Osteocyte (in vitro differentiated cells): ENCODE measurements around the gene RAB31. TPM values are rescaled to one million over a fixed set of nuclear protein-coding genes. Genes with fewer than 3 reads are reported as not detected.

Source experiments
- DNase-seq: peaks from one replicate; pipeline ENCODE4 v3.0.0; 2021; ENCODE audit warnings: mixed read lengths; ENCODE audit not compliant: unreplicated experiment; ENCODE audit errors: extremely low spot score
- H3K27ac Mint-ChIP-seq: one replicate; pipeline ENCODE4 v1.8.0; 2021; ENCODE audit warnings: mild to moderate bottlenecking, mixed read lengths; ENCODE audit not compliant: unreplicated experiment
- H3K27me3 Mint-ChIP-seq: one replicate; pipeline ENCODE4 v1.8.0; 2021; ENCODE audit warnings: mixed read lengths; ENCODE audit not compliant: unreplicated experiment
- H3K36me3 Mint-ChIP-seq: one replicate; pipeline ENCODE4 v1.8.0; 2021; ENCODE audit warnings: mixed read lengths; ENCODE audit not compliant: unreplicated experiment
- H3K4me1 Mint-ChIP-seq: one replicate; pipeline ENCODE4 v1.8.0; 2021; ENCODE audit warnings: mixed read lengths; ENCODE audit not compliant: unreplicated experiment
- H3K4me3 Mint-ChIP-seq: one replicate; pipeline ENCODE4 v1.8.0; 2021; ENCODE audit warnings: mild to moderate bottlenecking, moderate library complexity, mixed read lengths; ENCODE audit not compliant: unreplicated experiment
- H3K9me3 Mint-ChIP-seq: one replicate; pipeline ENCODE4 v1.8.0; 2021; ENCODE audit warnings: mixed read lengths; ENCODE audit not compliant: unreplicated experiment
- CTCF ChIP-seq: fragments of 200-600 bp; sonication (generic); IDR thresholded peaks from 2 replicates; pipeline ENCODE4 v1.5.0; 2021; ENCODE audit warnings: antibody characterized with exemption, mild to moderate bottlenecking, moderate library complexity
- total RNA-seq: library from RNA; stranded (reverse); gene quantifications from 2 replicates; pipeline ENCODE4 v1.2.1, GENCODE V29; 2021

The RAB31 gene
- total RNA-seq, 1 donor from 2014 or later: 90.8 TPM

- Mint-ChIP-seq H3K27ac (peak overlapping the region; percentile 68), H3K36me3 (peaks cover 20% of the 10 kb centered on the region), H3K4me3 (no peak overlapping the region), H3K27me3 (no peaks in the 10 kb centered on the region), H3K4me1 (peaks cover 38% of the 10 kb centered on the region), H3K9me3 (no peaks in the 10 kb centered on the region)
- TF ChIP-seq CTCF: no peak
- no peak for DNase-seq
These were observed 126.5 kb downstream of the RAB31 start for GRCh38 chr18:9834551-9834950.

- DNase-seq: no peak
- Mint-ChIP-seq H3K27me3 (no peaks in the 10 kb centered on the region), H3K36me3 (peaks cover 20% of the 10 kb centered on the region), H3K4me3 (no peak overlapping the region), H3K4me1 (peaks cover 40% of the 10 kb centered on the region), H3K9me3 (no peaks in the 10 kb centered on the region), H3K27ac (peak overlapping the region; percentile 68)
- TF ChIP-seq CTCF: no peak
These were observed 127.1 kb downstream of the RAB31 start for GRCh38 chr18:9835113-9835755.

GRCh38 chr18:9835825-9836224 is 127.7 kb downstream of the RAB31 start:
- no peaks in the 10 kb centered on the region for H3K27me3 Mint-ChIP-seq
- DNase-seq: no peak
- peak overlapping the region; percentile 68 for H3K27ac Mint-ChIP-seq
- peaks cover 40% of the 10 kb centered on the region for H3K4me1 Mint-ChIP-seq
- no peak for TF ChIP-seq CTCF
- peaks cover 20% of the 10 kb centered on the region for H3K36me3 Mint-ChIP-seq
- H3K4me3 Mint-ChIP-seq: no peak overlapping the region
- no peaks in the 10 kb centered on the region for H3K9me3 Mint-ChIP-seq

- no peak for TF ChIP-seq CTCF
- Mint-ChIP-seq H3K9me3 (no peaks in the 10 kb centered on the region), H3K27me3 (no peaks in the 10 kb centered on the region), H3K4me1 (peaks cover 40% of the 10 kb centered on the region), H3K4me3 (no peak overlapping the region), H3K27ac (peak overlapping the region; percentile 77), H3K36me3 (peaks cover 13% of the 10 kb centered on the region)
- no peak for DNase-seq
These were observed 130.2 kb downstream of the RAB31 start for GRCh38 chr18:9838144-9838877.

- Mint-ChIP-seq H3K4me1 (peaks cover 43% of the 10 kb centered on the region), H3K4me3 (no peak overlapping the region)
These were observed 131.1 kb downstream of the RAB31 start for GRCh38 chr18:9839211-9839610.

More at GRCh38 chr18:9839211-9839610, 131.1 kb downstream of the RAB31 start:
- Mint-ChIP-seq H3K27ac (no peak overlapping the region), H3K36me3 (peaks cover 14% of the 10 kb centered on the region), H3K9me3 (no peaks in the 10 kb centered on the region), H3K27me3 (no peaks in the 10 kb centered on the region)
- no peak for DNase-seq
- TF ChIP-seq CTCF: no peak
